Fibroblast of skin of left quadriceps (primary cell): ENCODE results near the gene CD200.
A peak's percentile ranks its signal among the peaks of the same experiment; 100 is the strongest.
"Not testable (repeated sequence)": the region's sequence is repeated elsewhere in the genome, so short reads cannot be mapped to it uniquely, and the experiment has no call there.

Source experiments
- DNase-seq, 2 experiments: peaks; one replicate each; pipeline ENCODE4 v3.0.0-alpha.2; 2013; ENCODE audit warnings: low read depth in 2 of 2

Gene CD200

DNA sequence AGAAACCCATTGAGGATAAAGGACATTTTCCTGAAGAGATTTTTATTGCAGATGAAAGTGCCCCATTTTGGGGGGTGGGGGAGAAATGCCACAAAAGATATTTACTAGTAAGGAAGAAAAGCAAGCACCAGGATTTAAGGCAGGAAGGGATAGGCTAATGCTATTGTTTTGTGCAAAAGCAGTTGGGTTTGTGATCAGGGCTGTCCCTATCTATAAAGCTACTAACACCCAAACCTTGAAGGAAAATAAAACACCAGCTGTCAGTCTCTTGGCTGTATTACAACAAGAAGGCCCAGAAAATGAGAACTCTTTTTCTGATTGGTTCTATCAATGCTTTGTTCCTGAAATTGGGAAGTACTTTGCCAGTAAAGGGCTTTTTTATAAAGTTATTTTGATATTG is 56.0 kb downstream of the CD200 start:
- no peak for DNase-seq

DNA sequence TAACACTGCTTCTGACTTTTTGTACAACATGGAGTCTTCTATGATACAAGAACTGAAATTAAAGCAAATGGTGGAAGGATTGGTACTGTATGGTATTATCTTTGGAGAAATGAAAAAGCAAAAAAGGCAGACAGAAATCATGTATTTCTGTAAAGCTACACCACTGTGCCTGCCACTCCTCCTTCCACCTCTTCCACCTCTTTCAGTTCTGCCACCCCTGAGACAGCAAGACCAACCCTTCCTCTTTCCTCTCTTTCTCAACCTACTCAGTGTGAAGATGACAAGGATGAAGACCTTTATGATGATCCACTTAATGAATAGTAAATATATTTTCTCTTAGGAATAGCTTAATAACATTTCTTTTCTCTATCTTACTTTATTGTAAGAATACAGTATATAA is 57.0 kb downstream of the CD200 start:
- no peak for DNase-seq

DNA sequence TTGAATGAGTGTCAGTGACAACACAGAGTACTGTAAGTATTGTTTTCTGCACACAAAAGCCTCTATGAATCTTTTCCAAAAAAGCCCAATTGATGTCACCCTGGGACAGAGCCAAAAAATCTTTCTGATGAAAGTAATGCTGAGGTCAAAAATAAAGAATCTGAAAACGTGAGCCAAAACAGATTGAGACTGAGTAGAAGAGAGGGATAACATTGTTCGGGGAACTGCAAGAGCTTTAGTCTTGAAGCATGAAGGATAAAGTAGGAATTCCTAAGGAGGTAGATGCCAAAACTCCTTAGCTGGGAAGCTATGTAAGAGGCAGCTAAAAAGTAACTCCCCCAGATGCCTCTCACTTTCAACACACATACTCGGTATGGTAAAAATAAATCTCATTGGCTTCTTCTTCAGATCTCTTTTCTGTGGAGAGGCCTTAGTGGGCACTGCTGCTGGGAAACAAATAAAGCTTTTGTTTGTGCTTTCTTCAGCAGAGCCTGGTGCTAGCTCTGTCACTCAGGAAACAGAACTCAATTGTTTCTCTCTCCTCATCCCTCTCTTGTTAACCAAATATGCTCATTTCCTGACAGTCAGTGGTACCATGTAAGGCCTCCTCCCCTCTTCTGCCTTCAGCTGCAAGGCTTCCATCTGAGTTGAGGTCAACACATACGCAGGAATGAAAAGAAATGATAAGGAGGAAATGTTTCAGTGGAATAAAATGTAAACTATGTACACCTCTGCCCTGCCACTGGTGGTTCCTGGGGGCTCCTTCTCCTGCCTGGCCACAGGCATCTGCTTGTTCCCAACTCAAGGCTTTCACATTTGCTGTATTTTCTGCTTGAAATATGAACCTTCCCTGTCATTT is 58.1 kb downstream of the CD200 start:
- DNase-seq = peak; percentile 94

DNA sequence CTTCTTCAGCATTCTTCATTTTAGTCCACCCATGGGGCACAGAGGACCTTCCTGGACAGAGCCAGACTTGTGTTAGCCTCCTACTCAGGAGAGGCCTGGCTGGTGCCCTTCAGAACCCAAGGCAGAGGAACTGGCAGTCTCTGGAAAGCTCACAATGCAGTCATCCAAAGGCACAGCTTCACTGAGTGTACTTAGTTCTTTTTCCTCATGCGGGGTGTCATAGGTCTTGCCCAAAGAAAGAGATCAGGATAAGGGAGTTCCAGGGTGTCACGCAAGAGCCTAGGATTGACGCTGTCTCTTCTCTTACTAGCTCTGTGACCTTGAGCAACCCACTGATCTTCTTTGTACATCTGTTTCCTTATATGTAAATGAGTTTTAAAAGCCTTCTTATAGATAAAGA is 58.7 kb downstream of the CD200 start:
- no peak for DNase-seq

DNA sequence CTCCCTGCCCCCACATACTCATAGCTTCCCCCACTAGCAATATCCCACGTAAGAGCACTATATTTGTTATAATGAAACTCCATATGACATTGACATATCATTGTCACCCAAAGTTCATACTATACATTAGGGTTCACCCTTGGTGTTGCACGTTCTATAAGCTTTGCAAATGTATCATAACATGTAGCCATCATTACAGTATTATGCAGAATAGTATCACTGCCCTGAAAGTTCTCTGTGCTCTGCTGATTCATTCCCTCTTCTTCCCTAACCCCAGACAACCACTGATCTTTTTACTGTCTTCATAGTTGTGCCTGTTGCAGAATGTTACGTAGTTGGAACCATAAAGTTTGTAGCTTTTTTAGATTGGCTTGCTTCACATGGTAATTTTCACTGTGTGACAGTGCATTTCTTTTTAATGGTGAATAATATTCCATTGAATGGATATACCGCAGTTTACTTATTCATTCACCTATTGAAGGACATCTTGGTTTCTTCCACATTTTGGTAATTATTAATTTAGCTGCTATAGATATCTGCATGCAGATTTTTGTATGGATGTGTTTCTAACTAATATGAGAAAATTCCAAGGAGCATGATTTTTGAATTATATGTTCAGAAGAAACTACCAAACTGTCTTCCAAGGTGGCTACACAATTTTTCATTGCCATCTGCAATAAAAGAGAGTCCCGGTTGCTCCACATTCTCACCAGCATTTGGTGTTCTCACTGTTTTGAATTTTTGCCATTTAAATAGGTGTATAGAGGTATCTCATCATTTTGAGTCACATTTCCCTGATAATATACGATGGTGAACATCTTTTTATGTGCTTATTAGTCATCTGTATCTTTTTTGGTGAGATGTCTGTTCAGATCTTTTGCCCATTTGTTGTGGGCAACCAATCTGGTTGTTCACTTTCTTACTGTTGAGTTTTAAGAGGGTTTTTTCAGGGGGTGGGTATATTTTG is 59.7 kb downstream of the CD200 start:
- DNase-seq = no peak

DNA sequence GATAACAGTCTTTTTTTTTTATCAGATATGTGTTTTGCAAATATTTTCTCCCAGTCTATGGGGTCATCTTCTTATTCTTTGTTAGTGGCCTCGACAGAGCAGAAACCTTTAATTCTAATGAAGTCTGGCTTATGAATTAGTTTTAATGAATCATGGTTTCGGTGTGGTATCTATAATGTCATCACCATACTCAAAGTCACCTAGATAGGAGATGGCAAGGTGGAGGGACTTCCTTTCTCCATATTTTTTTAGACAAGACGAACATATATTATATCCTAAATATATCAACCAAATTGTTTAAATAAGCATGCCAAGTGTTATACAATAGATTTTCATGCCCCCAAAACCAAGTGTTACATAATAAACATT is 60.4 kb downstream of the CD200 start:
- no peak for DNase-seq

DNA sequence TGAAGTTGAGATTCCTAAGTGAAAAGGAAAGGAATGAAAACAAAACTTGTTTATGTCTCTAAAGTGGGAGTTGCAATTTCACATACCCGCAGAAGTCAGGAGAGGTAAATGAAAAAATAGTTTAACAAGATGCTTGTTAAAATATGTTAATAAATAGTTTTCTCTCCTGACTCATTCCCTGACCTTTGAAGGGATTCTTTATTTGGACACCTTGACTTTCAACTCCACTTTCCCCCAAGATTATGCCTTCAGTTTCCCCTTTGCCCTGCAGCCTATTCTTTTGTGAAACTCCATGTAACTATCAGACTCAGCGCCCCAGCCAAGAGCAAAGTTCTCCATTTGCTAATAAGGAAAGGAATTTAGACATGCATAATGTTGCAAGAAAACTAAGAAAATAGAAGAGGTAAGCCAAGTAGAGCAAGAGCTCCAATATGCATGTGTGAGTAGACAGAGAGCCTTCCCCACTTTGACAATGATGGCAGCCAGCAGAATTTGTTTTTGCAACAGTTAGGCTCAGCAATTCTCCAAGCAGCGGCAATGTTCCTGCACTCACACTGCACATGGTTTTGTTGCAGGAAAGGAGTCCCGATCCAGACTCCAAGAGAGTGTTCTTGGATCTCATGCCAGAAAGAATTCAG is 61.2 kb downstream of the CD200 start:
- DNase-seq = no peak

DNA sequence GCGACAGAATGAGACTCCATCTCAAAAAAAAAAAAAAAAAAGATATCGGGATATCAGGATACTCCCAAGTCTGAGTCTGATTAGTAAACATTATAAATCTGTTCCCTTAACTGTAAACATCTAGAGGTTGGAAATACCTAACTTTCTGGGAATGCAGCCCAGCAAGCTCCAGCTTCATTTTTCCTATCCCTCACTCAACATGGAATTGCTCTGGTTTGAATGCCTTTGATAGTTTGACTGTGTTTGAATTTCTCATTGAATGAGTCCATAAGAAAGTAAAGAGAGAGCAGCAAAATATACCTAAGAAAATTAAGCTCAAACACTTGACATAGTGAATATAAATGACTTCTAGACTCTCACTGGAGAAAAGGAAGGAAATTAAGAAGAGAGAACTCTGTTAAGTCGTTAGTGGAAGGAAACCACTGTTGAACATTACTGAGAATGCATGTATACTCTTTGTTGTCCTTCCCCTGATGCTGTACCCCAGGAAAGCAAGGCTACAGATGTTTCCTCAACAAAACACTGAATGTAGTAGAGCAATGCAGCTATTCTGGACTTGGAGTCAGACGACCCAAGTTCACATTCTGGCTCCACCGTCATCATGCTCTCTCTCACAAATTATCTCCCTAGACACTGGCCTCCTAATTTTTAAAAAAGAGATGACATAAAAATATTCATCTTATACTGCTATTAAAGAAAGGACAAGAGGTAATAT is 62.4 kb downstream of the CD200 start:
- DNase-seq = no peak

DNA sequence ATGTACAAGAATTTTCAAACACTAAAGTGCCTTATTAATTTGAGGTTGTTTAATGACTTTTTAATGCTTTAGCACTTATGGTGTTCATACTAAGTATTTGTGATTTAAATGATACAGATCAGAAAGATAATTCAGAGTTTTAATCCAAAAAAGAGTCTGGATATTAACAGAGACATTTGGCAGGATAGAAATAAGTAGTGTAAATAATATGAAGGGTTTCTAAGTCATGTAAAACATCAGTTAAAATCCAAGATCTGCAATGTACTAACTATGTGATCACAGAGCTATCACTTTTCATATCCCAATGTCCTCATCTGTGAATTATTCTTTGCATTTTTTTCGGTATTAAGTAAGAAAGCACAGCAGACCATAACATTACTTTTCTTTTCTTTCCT is 62.9 kb downstream of the CD200 start:
- no peak for DNase-seq

DNA sequence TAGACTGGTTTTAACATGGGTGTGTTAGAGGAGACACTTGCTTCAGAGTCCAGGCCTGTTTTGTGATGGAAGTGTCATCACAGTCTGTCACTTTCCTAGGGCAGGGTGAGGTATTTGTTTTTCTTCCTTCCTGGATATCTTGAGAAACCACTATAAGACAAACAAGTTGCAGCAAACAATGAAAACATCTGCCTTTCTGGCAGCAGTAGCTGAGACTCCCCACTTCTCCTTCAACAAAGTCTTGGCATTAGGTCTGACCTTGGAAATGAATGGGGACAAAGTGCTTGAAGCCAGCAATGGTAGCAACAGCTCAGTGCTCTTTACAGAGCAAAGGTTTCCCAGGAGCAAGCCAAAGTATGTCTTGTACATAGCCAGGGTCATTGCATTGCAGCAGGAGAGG is 64.6 kb downstream of the CD200 start:
- DNase-seq = no peak

DNA sequence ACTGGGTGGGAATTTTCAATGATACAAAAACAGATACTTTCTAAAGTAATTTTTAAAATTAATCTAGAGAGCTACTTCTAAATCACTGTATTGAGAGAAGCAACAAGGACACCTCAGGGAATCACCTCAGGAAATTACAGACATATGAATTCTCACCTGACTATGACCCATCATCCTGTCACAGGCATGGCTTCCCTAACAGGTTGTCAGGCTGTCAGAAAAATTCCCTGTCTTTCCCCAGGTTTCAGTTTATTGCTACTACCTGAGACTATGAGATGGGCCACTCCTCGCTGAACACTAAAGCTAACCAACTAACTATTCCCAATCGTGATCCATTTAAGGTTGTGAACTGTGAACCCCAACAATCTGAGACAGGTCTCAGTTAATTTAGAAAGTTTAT is 66.1 kb downstream of the CD200 start:
- DNase-seq = no peak

DNA sequence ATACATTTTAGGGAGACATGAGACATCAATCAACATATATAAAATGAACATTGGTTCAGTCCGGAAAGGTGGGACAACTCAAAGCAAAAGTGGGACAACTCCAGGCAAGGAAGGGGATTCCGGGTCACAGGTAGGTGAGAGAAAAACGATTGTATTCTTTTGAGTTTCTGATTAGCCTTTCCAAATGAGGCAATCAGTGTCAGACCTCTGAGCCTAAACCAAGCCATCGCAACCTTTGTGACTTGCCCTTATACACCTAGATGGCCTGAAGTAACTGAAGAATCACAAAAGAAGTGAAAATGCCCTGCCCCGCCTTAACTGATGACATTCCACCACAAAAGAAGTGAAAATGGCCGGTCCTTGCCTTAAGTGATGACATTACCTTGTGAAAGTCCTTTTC is 66.6 kb downstream of the CD200 start:
- not testable (repeated sequence) for DNase-seq

DNA sequence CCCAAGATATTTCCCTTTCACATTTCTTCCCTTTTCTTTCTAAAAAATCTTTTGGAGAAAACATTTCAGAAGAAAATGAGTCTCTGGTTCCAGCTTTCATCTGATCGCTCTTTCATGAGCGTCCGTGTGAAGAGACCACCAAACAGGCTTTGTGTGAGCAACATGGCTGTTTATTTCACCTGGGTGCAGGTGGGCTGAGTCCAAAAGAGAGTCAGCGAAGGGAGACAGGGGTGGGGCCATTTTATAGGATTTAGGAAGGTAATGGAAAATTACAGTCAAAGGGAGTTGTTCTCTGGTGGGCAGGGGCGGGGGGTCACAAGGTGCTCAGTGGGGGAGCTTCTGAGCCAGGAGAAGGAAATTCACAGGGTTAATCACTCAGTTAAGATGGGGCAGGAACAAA is 67.4 kb downstream of the CD200 start:
- not testable (repeated sequence) for DNase-seq

DNA sequence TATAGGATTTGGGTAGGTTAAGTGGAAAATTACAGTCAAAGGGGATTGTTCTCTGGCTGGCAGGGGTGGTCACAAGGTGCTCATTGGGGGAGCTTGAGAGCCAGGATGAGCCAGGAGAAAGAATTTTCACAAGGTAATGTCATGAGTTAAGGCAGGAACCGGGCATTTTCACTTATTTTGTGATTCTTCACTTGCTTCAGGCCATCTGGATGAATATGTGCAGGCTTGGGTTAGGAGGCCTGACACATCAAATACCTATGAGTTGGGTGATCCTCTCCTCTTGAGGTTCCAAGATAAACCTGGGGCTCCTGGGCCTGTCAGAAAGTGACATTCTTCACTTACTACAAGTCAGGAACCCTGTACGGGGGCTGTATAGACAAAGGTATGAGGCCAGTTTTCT is 68.7 kb downstream of the CD200 start:
- DNase-seq = no peak

DNA sequence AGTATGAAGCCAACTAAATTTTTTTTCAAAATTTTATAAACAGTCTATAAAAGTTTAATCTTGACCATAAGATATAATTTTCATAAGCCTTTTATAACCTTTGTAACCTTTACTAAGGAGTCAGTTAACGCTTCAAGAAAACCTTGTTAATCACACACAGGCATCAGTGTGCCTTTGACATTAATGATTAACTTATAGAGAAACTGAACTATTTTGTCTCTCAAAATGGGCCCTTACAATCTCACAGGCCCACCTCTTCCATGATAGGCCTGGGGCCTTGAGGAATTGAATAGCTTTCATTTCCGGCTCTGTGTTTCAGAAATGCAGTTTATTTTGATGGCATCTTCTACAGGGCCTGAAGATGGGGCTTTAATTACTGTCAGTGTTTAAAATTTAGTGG is 70.1 kb downstream of the CD200 start:
- DNase-seq = no peak

DNA sequence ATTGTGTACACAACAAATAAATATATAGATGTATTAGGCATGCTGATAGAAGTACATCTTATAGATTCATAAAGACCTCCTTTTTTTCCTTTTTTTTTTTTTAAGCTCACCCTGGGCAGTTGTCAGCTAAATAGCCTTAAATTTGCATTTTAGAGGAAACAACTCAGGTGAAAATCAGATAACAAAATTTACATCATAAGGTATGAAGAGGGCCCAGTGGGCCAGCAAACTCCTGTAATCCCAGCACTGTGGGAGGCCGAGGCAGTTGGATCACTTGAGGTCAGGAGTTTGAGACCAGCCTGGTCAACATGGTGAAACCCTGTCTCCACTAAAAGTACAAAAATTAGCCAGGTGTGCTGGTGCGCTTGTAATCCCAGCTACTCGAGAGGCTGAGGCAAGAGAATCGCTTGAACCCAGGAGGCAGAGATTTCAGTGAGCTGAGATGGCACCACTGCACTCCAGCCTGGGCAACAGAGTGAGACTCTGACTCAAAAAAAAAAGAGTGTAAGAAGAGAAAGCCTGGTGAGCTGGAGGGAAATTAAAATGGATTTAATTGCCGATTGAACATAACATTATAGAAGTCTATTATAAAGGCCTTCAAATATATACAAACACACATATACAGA is 72.1 kb downstream of the CD200 start:
- DNase-seq = not testable (repeated sequence)

DNA sequence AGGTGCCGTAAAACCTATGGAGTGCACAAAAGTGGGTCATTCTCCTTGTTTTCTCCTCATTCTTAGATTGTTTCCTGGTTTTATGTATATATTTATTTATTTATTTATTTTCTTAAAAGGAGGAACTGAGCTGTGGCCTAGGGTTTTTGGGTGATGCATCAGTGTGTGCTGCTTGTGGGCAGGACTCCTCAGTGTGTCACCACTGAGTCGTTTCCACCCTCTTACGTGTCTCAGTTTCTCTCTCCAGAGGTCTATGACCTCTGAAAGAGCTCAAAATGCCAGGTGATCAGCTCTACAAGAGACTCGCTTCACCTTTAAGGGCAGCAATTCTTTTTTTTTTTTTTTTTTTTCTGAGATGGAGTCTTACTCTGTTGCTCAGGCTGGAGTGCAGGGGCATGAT is 72.9 kb downstream of the CD200 start:
- DNase-seq = no peak

DNA sequence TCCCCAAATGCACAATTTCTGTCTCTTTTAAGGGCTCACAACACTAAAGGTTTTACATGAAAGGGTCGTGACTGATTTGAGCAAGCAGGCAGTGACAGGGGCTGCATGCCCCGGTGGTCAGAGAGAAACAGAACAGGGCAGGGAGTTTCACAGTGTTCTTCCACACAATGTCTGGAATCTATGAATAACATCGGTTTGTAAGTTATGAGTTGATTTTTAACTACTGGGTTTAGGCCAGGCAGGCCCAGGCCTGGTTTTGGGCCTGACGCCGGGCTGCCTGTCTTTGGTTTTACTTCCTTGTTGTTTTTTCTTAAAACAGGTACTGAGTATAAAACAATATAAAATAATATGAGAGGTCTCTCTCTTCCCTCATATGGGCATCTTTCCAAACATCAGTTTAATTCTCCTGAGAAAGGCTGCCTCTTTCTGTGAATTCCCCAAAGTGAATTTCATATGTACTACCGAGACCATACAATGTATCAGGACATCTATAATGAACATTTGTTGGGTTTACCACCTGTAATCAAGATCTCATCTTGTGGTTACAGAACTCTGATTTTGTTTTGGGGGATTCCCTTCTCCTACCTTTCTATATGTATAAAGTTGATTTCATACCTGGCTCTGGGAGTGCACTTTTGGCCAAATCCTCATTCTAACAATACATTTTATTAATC is 74.4 kb downstream of the CD200 start:
- no peak for DNase-seq

DNA sequence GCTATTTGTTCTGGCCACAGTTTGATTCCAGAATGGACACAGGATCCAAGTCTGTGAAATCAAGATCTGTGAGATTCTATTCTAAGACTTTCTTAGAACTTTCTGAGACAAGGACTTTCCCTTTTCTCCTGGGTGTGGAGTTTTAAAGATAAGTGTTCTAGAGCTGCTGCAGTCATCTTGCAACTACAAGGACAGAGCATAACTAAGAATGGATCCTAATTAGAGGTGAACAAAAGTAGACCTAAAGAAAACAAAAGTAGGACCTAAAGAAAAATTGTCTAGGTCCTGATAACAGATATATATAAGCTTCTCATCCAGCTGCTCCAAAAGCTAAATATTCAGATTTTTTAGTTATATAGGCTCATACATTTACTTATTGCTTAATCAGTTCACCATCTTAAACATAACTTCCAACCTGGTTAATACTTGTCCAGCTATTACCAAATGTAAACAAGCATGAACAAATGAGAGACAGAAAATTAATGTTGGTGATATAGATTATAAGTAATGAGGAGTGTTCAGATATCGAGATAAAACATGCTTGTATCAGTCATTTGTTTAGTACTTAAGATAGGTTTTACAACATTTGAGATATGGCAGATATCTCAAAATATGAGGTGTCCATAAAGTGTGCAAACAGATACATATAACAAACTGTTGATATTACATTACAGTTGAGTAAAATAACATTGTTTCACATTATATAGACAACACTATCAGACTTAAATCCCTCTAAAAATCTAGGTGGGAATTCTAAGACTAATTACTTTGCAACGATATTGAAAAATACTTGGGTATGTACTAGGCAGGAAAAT is 75.1 kb downstream of the CD200 start:
- DNase-seq = no peak

DNA sequence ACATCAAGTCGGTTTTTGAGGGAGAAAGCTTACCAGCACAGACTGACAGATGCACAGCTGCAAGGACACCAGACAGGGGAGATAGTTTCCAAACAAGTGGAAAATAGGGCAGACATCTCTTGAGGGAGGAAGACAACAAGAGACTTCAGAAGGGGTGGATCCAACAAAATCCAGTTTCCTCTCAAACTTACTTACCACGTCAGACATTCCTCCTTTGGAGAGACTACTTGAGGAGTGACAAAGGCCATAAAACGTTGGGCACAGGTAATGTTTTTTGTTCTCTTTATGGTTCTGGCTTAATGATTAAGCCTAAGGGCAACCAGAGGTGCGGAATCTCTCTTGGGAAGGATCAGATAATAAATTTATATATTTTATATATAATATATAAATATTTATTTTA is 76.1 kb downstream of the CD200 start:
- no peak for DNase-seq
